PFSK-1 (cell line): Measurements from ENCODE around the gene ZNF226.

Experiments
- FOXP2 ChIP-seq: optimal IDR thresholded peaks from 2 replicates; pipeline ENCODE3; 2011; ENCODE audit warnings: borderline replicate concordance, control low read depth, inconsistent platforms; ENCODE audit not compliant: insufficient read depth; ENCODE audit errors: extremely low read length, extremely low read depth
- POLR2AphosphoS5 ChIP-seq: IDR thresholded peaks from 2 replicates; pipeline ENCODE4 v1.6.1; 2012; ENCODE audit warnings: low read depth, mild to moderate bottlenecking, control low read depth, low read length, moderate library complexity
- REST ChIP-seq, 2 experiments: IDR thresholded peaks; 2 replicates each; pipeline versions ENCODE4 v1.6.1 to v1.8.0; 2011 to 2012; ENCODE audit warnings: low read depth in 2 of 2, low read length in 2 of 2, control low read depth in 1 of 2, inconsistent platforms in 1 of 2, mild to moderate bottlenecking in 1 of 2, moderate library complexity in 1 of 2; ENCODE audit not compliant: insufficient read depth in 1 of 2
- SIN3A ChIP-seq: IDR thresholded peaks from 2 replicates; pipeline ENCODE4 v1.6.1; 2012; ENCODE audit warnings: mild to moderate bottlenecking, low read length, moderate library complexity, borderline replicate concordance; ENCODE audit not compliant: insufficient read depth
- TAF1 ChIP-seq: IDR thresholded peaks from 2 replicates; pipeline ENCODE4 v1.6.1; 2012; ENCODE audit warnings: low read length, control low read depth, borderline replicate concordance; ENCODE audit not compliant: insufficient read depth

ZNF226 gene

GRCh38 chr19:44149776-44150175 lies 15.1 kb upstream of the ZNF226 start:
- no peak for TF ChIP-seq SIN3A
- TF ChIP-seq TAF1: no peak
- TF ChIP-seq POLR2AphosphoS5: no peak
- no peak for TF ChIP-seq FOXP2
- no peak for TF ChIP-seq REST (IDR thresholded peaks at IDR 0.05; ENCODE audit: insufficient read depth in 1 of 2, low read depth in 2 of 2, low read length in 2 of 2)

GRCh38 chr19:44151491-44151890 lies 13.4 kb upstream of the ZNF226 start:
- TF ChIP-seq REST (IDR thresholded peaks at IDR 0.05; ENCODE audit: insufficient read depth in 1 of 2, low read depth in 2 of 2, low read length in 2 of 2) (no peak), TAF1 (no peak), POLR2AphosphoS5 (no peak), FOXP2 (no peak), SIN3A (no peak)

- TF ChIP-seq FOXP2 (no peak), REST (IDR thresholded peaks at IDR 0.05; ENCODE audit: insufficient read depth in 1 of 2, low read depth in 2 of 2, low read length in 2 of 2) (no peak), POLR2AphosphoS5 (no peak), TAF1 (no peak), SIN3A (no peak)
Observed at GRCh38 chr19:44156475-44156874, 8.4 kb upstream of the ZNF226 start.

GRCh38 chr19:44163789-44164188 lies 1.1 kb upstream of the ZNF226 start:
- TF ChIP-seq REST (IDR thresholded peaks at IDR 0.05; ENCODE audit: insufficient read depth in 1 of 2, low read depth in 2 of 2, low read length in 2 of 2) (no peak), FOXP2 (no peak), POLR2AphosphoS5 (no peak), SIN3A (no peak), TAF1 (no peak)

DNA sequence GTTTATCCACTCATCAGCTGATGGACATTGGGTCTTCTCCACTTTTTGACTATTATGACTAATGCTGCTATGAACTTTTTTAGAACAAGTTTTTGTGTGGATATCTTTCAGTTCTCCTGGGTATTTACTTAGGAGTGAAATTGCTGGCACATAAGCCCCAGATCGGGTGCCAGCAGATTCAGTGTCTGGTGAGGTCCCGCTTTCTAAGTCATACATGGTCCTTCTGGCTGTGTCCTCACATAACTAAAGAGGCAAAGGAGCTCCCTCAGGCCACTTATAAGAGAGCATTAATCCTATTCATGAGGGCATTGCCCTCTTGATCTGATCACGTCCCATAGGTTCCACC lies 600 bp upstream of the ZNF226 start:
- no peak for TF ChIP-seq POLR2AphosphoS5
- no peak for TF ChIP-seq TAF1
- no peak for TF ChIP-seq FOXP2
- no peak for TF ChIP-seq SIN3A
- TF ChIP-seq REST (IDR thresholded peaks at IDR 0.05; ENCODE audit: insufficient read depth in 1 of 2, low read depth in 2 of 2, low read length in 2 of 2): no peak
